Mesodermal cell (in vitro differentiated cells): ENCODE data around the gene MPPED1.

Source experiments
- H3K27ac ChIP-seq: 2 replicates; pipeline ENCODE4 v1.7.0; 2013; ENCODE audit warnings: mild to moderate bottlenecking, low read depth, low read length, moderate library complexity; ENCODE audit not compliant: severe bottlenecking
- H3K36me3 ChIP-seq: 2 replicates; pipeline ENCODE4 v1.7.1; 2013; ENCODE audit warnings: mild to moderate bottlenecking, low read length, moderate library complexity; ENCODE audit not compliant: control insufficient read depth, insufficient read depth
- H3K4me1 ChIP-seq: one replicate; pipeline ENCODE4 v1.7.1; 2013; ENCODE audit warnings: mild to moderate bottlenecking, low read length; ENCODE audit not compliant: insufficient read depth, control insufficient read depth, poor library complexity, severe bottlenecking
- H3K4me3 ChIP-seq: 2 replicates; pipeline ENCODE4 v1.7.0; 2013; ENCODE audit warnings: low read length, control low read depth, mild to moderate bottlenecking; ENCODE audit not compliant: insufficient read depth, poor library complexity, severe bottlenecking; ENCODE audit errors: extremely low read depth
- H3K9me3 ChIP-seq: 2 replicates; pipeline ENCODE4 v1.7.1; 2013; ENCODE audit warnings: mild to moderate bottlenecking, low read length, moderate library complexity; ENCODE audit not compliant: control insufficient read depth
- WGBS, 2 experiments: methylation state at CpG; one replicate each; pipeline ENCODE4 v1.1.5; 2013; ENCODE audit warnings: missing lambda C conversion rate in 2 of 2; ENCODE audit not compliant: insufficient coverage in 2 of 2; 5-methylcytosine and 5-hydroxymethylcytosine counted together

The MPPED1 gene

DNA sequence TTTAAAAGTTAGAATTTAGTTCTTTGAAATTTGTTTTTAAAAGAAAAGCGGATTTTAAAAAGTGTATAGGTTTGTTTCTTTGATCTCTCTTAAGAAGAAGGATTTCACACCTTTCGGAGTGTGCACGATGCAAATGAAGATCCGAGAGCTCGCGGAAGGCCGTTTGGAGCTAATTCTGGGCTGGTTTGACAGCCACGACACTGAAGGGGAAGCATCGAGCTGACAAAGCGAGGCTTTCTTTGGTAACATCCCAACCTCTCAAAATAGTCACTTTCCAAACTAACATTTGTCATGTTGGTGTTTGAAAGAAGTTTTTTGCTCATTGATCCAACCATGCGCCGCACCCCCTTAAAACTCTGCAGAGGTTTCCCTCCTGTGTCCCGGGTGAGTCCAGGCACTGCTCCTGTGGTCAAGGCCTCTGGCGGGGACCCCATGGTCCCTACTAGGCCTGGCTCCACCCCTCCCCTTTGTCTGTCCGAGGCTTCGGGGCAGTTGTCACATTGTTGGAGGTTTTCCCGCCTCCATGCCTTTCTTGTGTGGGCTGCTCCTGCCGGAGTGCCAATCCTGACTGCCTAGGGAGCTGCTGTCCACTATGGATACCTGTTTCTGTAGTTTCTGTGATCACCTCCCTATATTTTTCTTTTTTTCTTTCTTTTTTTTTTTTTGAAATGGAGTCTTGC, 39.7 kb downstream of the MPPED1 start:
- H3K4me1 ChIP-seq = no peaks in the 10 kb centered on the region
- 75 to 78% methylated on average over 15 to 16 of the region's 18 CpGs for WGBS, 2 experiments
- H3K36me3 ChIP-seq = no peaks in the 10 kb centered on the region
- no peaks in the 10 kb centered on the region for H3K9me3 ChIP-seq
- H3K27ac ChIP-seq = no peak overlapping the region
- no peak overlapping the region for H3K4me3 ChIP-seq

DNA sequence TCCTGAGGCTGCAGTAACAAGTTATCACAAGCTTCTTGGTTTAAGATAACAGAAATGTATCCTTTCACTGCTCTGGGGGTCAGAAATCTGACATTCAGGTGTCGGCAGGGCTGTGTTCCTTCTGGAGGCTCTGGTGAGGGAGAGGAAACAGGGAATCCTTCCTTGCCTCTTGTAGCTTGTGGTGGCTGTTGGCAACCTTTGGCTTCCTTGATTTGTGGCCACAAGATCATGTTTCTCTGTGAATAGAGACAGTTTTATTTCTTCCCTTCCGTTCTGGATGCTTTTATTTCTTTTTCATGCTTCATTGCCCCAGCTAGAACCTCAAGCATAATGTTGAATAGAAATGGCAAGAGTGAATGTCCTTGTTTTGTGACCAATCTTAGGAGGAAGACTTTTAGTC, 44.0 kb downstream of the MPPED1 start:
- 68% methylated on average over 2 of the region's 2 CpGs; no CpG with 5 or more reads in 1 of the 2 experiments for WGBS, 2 experiments
- no peak overlapping the region for H3K4me3 ChIP-seq
- H3K4me1 ChIP-seq = no peaks in the 10 kb centered on the region
- H3K27ac ChIP-seq = no peak overlapping the region
- H3K9me3 ChIP-seq = no peaks in the 10 kb centered on the region
- no peaks in the 10 kb centered on the region for H3K36me3 ChIP-seq

DNA sequence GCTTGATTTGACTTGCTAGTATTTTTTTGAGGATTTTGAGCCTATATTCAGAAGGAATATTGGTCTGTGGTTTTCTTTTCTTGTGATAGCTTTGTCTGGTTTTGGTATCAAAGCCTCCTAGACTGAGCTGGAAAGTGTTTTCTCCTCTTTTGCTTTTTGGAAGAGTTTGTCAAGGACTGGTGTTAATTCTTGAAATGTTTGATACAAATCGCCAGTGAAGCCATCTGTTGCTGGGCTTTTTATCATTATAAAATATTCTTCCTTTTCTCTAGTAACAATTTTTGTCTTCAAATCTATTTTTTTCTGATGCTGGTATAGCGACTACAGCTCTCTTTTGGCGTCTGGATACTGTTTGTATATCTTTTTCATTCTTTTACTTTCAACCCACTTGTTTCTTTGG, 45.2 kb downstream of the MPPED1 start:
- Histone ChIP-seq H3K27ac (no peak overlapping the region), H3K4me1 (no peaks in the 10 kb centered on the region), H3K36me3 (no peaks in the 10 kb centered on the region), H3K4me3 (no peak overlapping the region), H3K9me3 (no peaks in the 10 kb centered on the region)
- WGBS, 2 experiments = no CpG with 5 or more reads among the region's 3 CpGs

DNA sequence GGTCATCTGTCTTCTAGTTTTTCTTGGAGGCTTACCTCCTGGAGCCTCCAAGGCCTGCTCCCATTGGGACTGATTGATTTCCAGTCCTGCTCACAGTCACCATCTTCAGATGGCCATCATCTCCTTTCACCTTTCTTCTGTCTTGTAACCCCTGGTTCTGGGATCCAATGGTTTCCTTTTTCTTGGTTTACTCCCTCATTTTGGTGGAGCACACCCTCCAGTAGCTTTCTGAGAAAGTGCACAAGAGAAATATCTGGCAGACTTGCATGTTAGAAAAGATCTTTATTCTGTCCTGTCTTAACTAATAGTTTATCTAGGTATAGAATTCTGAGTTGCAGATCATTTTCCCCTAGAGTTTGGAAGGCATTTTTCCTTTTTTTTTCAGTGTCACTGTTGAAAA, 50.9 kb downstream of the MPPED1 start:
- H3K36me3 ChIP-seq = no peaks in the 10 kb centered on the region
- no peak overlapping the region for H3K4me3 ChIP-seq
- no peaks in the 10 kb centered on the region for H3K4me1 ChIP-seq
- H3K9me3 ChIP-seq = no peaks in the 10 kb centered on the region
- no peak overlapping the region for H3K27ac ChIP-seq

DNA sequence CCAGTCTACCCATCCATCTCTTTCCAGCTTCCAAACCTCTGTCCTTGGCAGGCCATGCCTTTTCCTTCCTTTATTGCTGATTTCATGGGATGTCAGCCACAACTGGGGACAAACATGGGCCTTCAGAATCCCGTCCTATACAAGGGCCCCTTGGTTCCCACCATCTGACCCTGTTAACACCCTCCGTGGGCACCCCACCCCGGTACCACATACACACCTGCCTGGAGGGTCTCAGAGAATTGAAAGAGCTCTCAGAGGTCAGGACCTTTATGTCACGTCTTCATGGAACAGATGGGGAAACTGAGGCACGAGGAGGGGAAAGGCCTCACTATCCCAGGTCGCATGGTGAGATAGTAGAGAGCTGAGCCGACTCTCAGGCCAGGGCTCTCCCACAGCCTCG, 53.0 kb downstream of the MPPED1 start:
- H3K9me3 ChIP-seq = no peaks in the 10 kb centered on the region
- no peaks in the 10 kb centered on the region for H3K4me1 ChIP-seq
- 73 to 85% methylated on average over 5 to 6 of the region's 8 CpGs for WGBS, 2 experiments
- no peak overlapping the region for H3K27ac ChIP-seq
- H3K4me3 ChIP-seq = no peak overlapping the region
- H3K36me3 ChIP-seq = no peaks in the 10 kb centered on the region

DNA sequence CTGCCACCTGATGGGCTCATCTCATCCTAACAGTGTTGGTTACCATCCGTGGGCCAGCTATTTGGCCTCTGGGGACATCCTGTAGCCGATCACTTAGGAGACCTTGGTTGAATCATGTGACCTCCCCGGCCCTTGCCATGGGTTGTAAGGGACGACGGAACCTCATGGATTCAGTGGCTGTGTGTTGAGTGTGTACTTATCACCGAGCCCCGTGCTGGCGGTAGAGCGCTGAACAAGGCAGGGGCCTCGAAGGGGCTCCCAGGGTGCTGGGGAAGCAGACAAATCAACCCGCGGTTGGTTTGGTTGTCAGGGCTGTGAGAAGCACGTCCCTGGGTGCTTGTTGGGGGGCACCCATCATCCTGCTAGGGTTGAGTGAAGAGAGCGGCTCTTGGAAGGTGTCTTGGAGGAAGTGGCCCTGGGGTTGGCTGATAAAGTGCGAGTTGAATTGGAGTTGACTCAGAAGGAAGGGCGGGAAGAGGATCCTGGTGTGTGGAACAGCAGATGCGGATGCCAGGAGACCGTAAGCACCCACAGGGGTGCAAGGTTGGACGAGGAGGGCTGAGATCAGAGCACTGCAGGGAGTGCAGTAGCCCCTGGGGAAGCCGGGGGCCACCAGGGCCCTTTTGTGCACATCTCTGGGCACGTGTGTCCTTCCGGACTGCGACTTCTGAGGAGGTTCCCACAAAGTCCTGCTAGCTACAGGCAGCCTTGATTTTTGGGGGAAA, 53.6 kb downstream of the MPPED1 start:
- no peak overlapping the region for H3K4me3 ChIP-seq
- H3K4me1 ChIP-seq = no peaks in the 10 kb centered on the region
- H3K36me3 ChIP-seq = no peaks in the 10 kb centered on the region
- 89 to 90% methylated on average over 23 of the region's 23 CpGs for WGBS, 2 experiments
- no peak overlapping the region for H3K27ac ChIP-seq
- no peaks in the 10 kb centered on the region for H3K9me3 ChIP-seq

DNA sequence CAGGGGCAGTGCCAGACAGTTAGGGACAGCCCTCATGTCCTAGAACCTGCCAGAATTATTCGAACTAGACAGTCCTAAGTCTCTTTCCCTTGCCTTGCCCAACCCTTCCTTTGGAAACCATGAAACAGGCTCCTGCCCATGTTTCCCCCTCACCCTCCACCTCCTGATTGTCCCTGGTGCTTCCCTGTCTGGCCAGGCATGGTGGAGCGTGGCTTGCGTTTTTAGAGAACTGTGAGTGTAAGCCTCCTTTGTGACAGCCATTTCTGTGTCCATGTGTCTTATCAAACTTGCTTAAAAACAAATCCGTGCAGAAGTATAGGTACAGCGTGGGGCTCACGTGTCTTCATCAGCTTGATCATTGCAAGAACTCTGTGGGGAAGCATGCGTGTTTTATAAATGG, 54.9 kb downstream of the MPPED1 start:
- Histone ChIP-seq H3K27ac (no peak overlapping the region), H3K4me3 (no peak overlapping the region)
- WGBS, 2 experiments = 88 to 90% methylated on average over 6 to 7 of the region's 7 CpGs

DNA sequence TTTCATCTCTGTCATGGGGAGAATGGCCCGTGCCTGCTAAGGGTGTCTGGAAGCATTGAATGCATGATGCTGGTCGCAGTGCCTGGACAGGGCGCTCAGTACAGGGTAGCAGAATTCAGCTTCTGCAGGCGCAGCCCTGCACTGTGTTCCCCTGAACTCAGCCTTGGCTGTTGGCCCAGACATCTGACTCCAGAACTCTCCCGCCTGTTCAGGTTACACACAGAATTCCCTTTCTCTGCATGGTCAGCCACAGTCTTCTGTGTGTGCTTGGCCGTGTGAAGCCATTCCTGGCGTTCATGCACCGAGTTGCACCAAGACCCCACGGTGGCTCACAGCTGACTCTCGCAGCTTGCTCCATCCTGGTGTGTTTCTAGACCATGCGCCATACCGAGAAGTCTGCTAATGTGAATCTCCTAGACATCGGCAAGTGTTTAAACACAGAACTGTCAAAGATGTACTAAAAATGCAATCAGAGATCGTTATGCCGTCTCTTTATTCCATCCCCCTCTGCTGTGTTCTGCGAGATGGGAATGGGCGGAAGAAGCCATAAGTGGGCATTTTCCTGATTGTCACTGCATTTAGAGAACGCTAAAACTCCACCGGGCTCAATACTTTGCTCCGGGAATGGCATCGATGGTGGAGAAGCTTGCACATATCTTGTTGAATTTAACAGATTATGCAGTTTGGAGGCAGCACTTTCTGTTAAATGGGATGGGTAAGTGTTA, 55.6 kb downstream of the MPPED1 start:
- Histone ChIP-seq H3K27ac (no peak overlapping the region), H3K4me3 (no peak overlapping the region), H3K36me3 (no peaks in the 10 kb centered on the region), H3K9me3 (no peaks in the 10 kb centered on the region), H3K4me1 (no peaks in the 10 kb centered on the region)
- 87 to 89% methylated on average over 20 of the region's 21 CpGs for WGBS, 2 experiments

More for the DNA sequence above, 54.9 kb downstream of the MPPED1 start:
- no peaks in the 10 kb centered on the region for H3K36me3 ChIP-seq
- H3K4me1 ChIP-seq = no peaks in the 10 kb centered on the region
- no peaks in the 10 kb centered on the region for H3K9me3 ChIP-seq

DNA sequence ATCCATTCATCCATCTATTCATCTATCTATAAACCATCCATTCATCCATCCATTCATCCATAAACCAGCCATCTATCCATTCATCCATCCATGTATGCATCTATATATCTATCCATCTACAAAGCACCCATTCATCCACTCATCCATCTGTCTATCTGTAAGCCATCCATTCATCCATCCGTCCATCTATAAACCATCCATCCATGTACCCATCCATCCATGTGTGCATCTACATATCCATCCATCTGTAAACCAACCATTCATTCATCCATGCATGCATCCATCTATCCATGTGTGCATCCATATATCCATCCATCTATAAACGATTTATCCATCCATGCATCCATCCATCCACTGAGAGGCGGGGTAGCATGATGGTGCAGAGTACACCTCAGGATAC, 58.4 kb downstream of the MPPED1 start:
- Histone ChIP-seq H3K4me1 (no peaks in the 10 kb centered on the region), H3K9me3 (no peaks in the 10 kb centered on the region), H3K4me3 (no peak overlapping the region), H3K27ac (no peak overlapping the region), H3K36me3 (no peaks in the 10 kb centered on the region)
- 81 to 90% methylated on average over 3 of the region's 3 CpGs for WGBS, 2 experiments

DNA sequence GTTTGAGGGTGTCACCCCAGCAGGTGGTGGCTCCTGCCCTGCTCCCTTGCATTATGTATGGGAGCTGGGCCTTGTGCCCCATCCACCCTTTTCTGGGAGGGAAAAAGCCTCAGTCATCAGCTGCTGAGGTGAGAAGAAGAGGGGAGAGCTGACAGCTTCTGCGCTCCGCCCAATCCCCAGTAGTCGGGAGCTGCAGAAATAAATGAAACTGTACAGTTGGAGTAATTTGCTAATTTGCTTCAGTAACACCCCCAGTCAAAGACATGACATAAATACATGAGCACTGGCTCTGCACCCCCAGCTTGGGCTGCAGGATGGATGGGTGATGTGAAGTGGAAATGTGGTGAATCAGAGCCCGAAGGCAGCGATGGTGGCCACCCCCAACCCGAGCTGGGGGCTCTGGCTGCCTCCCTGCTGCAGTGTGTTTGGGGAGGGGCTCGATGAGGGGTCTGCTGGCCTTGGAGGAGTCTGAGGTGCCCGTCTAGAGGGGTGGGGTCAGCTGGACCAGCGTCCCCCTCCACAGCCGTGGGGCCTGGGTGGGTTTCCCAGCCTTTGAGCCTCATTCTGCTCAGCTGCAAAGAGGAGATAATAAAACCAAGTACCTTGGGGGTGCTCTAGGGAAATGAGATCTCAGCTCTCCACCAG, 59.2 kb downstream of the MPPED1 start:
- WGBS, 2 experiments = 97 to 100% methylated on average over 2 to 5 of the region's 10 CpGs
- no peak overlapping the region for H3K4me3 ChIP-seq
- H3K27ac ChIP-seq = no peak overlapping the region
- no peaks in the 10 kb centered on the region for H3K9me3 ChIP-seq
- H3K4me1 ChIP-seq = no peaks in the 10 kb centered on the region
- no peaks in the 10 kb centered on the region for H3K36me3 ChIP-seq
